ENCODE results near the gene NRP1.
"Not testable (repeated sequence)": the region's sequence is repeated elsewhere in the genome, so short reads cannot be mapped to it uniquely, and the experiment has no call there.

Gene NRP1

DNA sequence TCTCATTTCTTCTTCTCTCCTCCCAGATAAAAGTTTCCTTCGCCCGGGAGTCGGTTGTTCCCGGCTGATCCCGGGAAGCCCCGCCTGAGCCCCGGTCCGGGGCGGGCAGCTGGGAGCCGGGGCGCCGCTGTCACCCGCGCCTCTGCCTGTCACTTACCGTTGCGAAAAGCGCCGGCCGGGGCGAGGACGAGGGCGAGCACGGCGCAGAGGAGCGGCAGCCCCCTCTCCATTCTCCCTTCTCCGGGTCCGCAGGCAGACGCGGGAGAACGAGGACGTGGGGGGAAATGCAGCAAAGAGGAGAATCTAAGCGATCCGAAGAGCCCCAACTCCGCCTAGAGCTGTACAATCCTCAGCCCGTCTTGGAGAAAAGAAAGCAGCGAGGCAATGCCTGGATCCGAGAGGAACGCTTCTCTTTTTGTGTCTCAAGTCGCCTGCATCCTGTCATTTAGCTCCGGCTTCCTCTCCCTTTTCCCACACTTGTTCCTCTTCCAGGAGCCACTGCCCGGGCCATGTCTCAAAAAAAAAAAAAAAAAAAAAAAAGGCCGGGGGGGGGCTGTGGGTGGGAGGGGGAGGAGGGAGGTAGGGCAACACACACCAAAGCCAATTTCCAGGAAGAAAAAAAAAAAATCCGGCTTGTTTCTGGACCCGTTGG, at the start of gene NRP1:
Gene NRP1 (minus strand): TSS at position 515 of the 652 bp plus-strand sequence. CDS start 285 bp downstream, at position 230.
- DNase-seq, result peak; percentile 37

DNA sequence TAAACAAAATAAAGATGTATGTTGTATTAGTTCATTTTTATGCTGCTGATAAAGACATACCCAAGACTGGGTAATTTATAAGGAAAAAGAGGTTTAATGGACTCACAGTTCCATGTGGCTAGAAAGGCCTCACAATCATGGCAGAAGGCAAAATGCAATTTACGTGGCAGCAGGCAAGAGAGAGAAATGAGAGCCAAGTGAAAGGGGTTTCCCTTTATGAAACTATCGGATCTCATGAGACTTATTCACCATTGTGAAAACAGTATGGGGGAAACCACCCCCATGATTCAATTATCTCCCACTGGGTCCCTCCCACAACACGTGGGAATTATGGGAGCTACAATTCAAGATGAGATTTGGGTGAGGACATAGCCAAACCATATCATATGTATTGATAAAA, 49.7 kb upstream of the NRP1 start:
- DNase-seq, result not testable (repeated sequence)

DNA sequence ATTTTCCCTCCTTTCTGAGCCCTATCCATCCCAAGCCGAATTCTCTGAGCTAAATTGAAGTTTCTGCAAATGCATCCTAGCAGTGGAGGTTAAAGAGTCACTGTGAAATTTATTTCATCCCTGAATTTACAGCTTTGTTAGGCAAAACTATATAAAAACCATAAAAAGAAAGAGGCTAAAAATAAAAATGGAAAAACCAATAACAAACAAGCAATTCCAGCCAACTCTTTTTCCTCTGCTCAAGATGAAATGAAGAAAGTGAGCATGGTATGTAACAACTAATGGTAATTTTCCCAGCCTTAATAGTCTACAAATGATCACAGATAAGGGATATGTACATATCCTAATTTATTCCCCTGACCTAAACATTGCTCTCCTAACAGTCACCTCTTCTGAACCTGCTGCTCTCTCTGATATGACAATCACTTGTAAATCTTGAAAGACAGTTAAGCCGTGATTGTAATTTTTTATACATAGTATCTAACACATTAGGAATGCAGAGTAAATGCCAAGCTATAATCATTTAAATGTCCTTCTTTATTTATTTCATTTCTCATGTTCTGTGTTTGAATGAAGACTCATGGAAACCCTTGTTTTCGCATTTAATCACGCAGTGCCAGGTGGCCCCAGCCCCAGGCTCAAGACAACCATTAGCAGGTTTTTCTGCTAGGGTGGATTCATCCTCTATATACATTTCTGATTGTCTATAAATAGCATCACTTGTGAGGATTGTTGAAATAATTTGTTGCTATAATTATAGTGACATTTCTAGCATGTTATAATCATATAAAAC, 48.6 kb upstream of the NRP1 start:
- no peak for DNase-seq

DNA sequence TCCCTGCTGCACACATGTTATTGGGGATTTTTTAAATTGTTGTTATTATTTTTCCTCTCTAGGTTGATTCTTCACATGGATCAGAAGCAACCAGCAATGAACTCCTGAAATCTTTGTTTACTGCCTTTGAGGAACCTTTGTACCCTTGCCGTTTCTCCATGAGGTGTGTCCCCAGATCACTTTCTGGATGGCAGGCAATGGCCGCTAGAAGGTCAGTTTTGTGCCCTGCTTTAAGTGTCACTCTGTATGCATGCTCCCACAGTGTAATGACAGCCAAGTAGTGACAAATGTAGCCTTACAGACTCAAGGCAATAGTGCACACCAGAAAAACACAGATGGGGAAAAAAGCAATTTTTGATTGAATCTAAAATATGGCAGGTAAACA, 47.7 kb upstream of the NRP1 start:
- no peak for DNase-seq

DNA sequence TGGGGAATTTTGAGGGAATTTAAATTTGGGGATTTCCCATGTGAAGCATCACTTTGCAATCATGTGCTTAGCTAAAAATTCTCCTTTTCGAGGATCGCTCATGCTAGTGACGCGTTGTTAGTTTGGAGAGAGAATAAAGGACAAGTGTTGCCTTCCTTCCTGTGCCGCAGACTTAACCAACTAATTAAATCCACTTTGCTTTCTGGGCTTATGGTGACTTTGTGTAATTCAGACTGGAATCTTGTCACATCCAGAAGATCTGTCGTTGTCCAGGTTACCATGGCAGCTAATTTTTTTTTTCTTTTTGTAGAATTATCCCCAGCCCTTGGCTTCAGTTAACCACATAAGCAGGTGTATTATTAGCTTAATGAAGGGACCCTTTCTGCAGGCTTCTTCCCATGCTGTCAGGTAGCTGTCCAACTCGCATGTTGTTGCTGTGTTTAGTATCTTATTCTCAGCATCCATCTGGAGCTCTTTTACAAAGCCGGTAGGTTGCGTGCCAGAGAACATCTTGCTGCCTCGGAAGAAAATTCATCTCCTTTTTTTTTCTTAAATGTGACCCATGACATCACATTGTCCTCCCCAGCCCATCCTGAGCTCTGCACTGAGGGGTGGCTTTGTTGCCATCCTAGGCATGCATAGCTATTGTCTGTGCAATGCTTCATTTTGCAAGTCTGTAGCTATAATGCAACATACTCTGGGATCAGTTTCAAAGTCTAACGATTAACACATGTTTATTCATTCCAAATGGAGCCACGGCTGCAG, 47.2 kb upstream of the NRP1 start:
- no peak for DNase-seq

DNA sequence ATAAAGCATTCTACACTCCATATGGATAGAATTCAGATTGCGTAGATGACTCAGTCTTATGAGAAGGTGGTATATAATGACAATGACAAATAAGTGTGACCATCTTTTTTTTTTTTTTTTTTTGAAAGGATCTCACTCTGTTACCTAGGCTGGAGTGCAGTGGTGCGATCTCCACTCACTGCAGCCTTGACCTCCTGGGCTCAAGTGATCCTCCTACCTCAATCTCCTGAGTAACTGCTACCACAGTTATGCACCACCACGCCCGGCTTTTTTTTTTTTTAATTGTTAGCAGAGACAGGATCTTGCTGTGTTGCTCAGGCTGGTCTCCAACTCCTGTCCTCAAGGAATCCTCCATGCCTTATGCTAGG, 43.2 kb upstream of the NRP1 start:
- no peak for DNase-seq

DNA sequence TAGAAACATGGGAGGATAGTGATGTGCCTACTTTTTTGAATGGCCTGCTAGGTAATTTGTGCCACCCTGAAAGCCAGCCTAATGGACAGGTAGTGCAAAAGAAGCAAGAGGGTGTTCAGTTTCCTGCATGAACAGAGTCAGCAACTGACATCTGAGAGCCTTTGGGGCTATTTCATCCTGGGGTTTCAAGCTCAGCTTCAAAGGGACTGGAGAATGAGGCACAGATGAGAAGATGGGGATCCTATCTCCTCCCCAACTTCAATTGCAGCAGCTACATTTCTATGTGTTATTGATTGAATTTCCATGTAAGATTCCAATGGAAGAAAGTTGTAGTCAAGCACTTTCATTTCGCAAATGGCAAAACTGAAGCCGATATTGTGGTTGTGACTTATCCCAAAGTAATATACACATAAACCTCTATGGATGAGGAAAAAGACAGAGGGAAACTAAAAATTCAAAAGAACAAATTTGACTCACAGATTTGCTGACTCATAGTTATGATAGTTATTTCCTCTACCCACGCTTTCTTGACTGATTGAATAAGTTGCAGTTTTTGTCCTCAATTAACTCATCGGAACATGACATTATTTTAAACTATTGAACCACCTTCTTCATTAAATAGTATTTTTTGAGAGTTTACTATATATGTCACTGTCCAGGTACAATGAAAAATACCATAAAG, 42.6 kb upstream of the NRP1 start:
- no peak for DNase-seq

DNA sequence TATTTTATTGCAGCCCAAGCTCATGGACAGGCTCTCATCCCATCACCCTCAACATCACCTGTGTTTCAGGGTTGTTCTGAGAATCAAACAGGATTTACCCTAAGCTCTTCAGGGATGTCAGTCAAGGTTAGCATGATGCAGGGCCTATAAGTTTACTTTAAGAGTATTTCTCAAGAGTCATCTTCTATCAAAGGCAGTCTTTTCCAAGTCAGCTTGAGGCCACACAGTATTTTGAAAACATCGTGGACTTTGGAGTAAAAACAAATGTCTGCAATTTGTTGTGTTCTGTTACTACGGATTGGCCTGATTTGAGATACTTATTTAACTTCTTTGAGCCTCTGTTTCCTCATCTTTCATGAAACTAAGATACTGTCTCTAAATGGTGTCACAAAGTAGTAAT, 42.0 kb upstream of the NRP1 start:
- no peak for DNase-seq

DNA sequence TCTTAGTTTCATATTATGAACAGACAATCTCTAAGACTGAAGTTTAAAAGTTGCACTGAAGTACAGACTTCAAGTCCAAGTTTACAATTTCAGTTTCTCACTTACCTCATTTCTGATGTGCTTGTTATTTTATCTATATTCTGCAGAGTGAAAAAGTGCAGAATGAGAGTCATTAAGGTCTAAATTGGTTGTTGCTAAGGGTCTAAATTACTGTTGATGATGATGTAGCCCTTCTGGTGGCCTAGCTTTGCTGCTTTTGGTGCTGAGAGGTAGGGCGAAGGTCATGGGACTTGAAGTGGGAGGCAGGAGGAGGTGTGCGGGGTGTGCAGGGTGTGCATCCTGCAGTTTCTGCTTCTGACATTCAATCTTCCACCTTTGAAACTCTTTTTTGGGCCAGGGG, 38.8 kb upstream of the NRP1 start:
- DNase-seq, result no peak

DNA sequence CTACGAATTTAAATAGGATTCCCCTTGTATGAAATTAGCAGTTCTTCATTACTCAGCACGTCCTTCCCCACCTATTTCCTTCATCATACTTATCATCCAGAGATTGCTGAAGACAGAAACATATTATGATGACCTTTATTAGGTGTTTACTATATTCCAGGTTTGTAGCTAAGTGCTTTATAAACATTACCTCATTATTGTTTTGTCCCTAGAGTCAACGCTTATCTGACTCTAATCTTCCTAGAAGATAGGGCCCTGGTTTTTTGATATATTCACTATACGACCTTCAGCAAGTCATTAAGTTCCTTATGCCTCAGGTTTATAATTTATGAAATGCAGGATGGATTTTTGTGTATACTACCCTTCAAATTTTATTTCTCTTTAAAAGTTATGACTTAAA, 36.8 kb upstream of the NRP1 start:
- no peak for DNase-seq

DNA sequence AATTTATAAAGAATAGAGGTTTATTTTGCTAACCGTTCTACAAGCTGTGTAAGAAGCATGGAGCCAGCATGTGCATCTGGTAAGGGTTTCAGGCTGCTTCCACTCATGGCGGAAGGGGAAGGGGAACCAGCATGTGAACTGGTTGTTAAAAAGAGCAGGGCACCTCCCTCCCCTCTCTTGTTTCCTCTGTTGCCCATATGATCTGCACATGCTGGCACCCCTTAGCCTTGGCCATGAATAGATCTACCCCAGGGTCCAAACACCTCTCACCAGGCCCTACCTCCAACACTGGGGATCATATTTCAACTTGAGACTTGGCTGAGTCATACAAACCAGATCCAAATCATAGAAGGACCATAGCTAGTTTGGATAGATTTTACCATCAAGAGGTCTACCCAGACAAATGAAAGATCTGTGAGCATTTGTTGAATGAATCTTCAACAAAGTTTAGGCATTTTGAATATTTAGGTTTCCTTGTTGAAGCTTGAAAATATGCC, 36.0 kb upstream of the NRP1 start:
- no peak for DNase-seq

DNA sequence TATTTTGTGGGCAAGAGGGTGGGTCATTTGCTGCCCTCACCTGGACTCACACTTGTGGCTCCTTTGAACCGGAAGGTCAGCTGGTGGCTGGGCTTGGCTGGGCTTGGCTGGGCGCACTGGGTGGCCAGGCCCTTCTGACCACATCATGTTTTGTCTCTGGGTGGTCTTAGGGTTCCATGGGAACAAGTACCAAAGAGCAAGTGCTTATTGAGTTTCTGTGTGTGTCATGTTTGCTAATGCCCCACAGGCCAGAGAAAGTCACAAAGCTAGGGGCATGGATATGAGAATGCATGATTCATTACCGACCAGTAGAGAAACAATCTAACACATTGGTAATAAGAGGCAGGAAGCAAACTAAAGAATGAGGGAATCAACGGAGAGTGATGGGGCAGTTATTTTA, 33.6 kb upstream of the NRP1 start:
- no peak for DNase-seq

DNA sequence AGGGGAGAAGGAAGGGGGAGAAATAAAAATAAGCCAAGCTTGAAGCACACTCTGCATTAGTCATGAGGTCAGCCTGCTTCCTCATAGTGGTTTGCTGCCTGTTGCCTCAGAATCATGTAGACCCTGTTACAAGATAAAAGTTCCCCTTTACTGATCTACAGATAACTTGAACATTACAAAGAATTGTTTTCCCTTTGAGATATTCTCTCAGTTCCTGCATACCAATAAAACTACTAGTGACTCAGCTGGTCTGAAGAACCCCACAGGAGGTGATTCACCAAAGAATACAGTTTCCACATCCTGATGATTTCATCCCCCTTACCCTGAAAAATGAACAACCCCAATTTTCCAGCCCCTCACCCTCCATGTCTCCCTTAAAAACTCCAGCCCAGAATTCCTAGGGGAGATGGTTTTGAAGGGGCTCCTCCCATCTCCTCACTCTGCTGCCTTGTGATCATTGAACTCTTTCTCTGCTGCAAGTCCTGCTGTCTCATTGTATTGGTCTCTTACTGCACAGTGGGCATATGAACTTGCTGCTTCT, 31.5 kb upstream of the NRP1 start:
- no peak for DNase-seq

DNA sequence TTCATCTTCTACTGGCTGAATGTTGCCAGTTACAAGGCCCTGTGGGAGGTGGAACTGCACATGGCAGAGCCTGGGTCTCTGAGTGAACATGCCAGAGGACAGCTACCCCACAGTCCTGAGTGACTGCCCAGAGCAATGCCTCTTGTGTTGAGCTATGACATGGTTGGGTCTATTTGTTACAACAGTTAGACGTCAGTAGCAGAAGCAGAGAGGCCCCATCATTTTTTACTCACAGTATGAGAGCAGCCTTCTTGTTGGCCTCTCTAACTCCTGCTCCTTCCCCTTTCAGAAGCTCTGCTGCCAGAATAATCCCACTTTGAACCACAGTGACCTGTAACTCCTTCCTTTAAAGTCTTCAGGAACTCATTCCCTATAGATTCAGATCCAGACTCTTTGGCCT, 30.8 kb upstream of the NRP1 start:
- no peak for DNase-seq

DNA sequence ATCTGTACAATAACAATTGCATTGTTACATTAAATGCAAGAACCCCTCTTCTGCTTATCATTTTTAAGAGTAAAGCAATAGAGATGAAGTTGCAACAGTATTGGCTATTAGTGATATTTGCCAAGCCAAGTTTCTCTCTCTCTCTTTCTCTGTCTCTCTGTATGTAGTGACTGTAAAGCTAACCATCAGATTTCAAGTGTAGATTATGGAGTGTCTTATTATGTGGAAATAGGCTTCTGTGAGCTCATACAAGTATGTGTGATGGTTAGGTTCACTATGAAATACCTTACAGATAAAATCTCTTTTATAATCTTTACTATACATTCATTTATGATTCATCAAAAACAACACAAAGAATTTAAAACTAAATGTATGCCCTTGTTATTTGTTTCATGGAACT, 28.6 kb upstream of the NRP1 start:
- no peak for DNase-seq

DNA sequence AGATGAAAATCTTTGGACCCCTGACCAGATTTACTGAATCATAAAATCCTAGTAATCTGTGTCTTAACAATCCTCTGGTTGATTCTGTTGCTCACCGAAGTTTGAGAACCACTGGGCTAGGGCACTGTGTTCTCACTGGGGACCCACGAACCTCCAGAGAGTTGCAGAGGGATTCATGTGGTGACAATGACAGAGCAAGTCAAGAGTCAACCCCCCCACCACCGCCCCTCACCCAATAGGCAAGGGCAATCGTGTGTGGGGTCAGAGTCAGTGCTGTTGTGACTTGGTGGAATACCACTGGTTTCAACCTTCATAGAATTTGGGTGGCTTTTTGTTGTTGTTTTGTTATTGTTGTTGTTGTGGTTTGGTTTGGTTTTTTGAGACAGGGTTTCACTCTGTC, 23.5 kb upstream of the NRP1 start:
- no peak for DNase-seq

DNA sequence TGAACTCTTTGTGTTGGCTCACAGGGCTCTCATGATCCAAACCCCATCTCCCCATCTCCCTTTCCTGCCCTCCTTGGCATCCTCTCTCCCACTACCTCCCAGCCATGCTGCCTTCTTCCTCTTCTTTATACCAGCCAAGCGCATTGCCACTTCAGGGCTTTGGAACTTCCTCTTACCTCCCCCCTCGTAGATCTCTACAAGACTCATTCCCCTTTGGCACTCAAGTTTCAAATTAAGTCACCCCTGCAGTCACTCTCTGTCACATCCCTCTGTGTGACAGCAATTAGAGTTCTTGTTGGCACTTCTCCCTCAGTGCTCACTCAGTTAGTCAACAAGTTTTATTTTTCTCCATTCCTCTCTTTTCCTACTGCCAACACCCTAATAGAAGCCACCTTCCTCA, 20.8 kb upstream of the NRP1 start:
- no peak for DNase-seq

DNA sequence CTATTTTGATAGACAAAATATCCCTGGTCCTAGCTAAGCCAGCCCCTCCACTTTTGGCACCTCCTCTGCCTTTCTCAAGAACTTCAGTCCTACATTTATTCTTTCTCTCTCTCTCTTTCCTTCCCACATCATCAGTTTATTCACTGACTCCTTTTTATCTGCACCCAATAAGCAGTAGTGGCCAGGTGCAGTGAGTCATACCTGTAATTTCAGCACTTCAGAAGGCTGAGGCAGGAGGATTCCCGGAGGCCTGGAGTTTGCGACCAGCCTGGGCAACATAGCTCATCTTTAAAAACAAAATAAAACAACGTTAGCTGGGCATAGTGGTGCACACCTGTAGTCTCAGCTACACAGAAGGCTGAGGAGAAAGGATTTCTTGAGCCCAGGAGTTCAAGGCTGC, 19.4 kb upstream of the NRP1 start:
- DNase-seq, result no peak

DNA sequence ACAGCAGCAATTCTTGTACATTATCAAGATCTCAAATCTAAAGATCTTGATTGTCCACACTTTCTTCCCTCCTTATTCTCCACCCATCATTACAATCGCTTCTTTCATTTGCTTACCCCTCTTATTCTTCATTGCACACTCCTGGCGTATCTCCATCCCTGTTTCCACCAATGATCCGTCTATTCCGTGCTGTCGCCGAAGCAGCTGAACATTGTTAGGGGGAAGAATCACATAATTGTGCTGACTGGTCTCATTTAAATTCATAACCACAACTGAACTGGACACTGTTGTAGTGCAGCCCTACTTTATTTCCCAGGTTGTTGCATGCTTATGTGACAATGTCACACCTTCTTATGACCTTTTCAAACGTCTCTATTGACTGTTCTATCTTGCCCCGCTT, 18.9 kb upstream of the NRP1 start:
- DNase-seq, result no peak

DNA sequence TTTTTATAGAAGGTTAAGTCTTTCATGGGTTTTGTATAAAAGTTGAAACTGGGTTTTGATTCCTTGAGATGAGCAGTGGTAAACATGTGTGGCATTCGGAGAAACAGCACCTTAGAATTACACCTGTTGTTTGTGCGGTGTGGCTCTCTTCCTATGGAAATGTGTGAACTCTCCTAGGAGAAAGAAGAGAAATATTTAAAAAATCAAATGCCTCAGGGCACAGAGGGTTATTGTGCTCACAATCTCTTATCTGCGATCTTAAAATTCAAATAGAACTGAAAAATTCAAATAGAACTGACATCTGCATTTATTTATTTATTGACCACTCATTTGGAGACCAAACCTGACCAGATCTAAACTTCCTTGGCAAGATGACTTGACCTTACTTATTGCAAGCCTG, 18.1 kb upstream of the NRP1 start:
- DNase-seq, result no peak

DNA sequence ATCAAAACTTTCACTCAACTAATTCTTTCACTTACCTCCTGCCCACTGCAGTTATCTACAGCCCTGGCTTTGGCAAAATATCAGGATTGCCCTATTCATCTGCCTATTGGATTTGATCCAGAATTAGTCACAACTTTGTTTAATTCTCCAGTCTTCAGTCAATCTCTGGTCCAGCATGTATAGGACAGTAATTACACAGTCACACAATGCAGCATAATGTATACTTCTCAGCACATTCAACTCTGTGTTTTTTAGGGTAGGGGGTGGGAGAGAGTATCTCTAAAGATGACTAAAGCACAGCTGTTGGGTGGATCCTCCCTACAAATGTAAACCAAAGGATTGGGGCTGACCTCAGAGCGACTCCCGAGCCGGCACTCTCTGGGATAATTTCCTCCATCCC, 17.7 kb upstream of the NRP1 start:
- DNase-seq, result no peak

DNA sequence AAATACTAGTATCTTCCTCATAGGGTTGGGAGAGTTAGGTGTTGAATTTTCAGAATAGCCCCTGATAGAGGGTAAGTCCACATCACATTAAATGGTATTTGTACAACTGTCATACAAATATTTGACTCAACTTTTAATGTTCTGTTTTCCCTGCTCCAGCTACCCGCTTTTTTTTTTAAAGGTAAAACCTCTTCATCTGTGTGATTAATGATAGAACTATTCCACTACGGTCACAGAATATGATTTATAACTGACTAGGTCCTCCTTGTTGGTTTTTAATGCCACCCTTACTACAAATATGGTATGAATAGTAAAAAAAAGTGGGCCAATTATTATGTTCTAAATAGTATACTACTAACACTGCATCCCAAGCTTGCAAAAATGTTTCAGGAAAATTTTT, 15.6 kb upstream of the NRP1 start:
- no peak for DNase-seq

DNA sequence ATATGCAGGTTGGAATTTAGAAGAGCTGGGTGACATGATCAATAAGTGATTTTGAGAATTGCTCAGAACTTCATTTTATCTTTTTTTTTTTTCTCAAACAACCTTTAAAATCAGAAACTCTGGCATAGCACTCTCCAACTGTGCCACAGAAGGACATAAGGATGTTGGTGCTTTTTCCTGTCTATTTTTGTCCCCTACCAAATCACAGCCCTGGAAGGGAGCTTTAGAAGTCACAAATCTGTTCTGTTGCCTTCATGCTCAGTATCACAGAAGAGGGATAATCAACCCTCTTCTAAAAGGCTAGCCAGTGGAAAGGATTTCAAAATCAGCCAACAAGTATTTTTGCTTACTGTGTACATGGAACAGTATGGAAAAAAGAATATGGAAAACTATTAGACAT, 14.8 kb upstream of the NRP1 start:
- DNase-seq, result no peak
